GM19025 (cell line): Measurements from ENCODE around the gene SLC40A1.

ENCODE experiments used
- ATAC-seq: cut with Tn5 transposase; IDR thresholded peaks from one replicate; pipeline ENCODE4 v1.9.1; 2021; ENCODE audit warnings: mild to moderate bottlenecking, low read depth, moderate library complexity; ENCODE audit not compliant: unreplicated experiment

The SLC40A1 gene

DNA sequence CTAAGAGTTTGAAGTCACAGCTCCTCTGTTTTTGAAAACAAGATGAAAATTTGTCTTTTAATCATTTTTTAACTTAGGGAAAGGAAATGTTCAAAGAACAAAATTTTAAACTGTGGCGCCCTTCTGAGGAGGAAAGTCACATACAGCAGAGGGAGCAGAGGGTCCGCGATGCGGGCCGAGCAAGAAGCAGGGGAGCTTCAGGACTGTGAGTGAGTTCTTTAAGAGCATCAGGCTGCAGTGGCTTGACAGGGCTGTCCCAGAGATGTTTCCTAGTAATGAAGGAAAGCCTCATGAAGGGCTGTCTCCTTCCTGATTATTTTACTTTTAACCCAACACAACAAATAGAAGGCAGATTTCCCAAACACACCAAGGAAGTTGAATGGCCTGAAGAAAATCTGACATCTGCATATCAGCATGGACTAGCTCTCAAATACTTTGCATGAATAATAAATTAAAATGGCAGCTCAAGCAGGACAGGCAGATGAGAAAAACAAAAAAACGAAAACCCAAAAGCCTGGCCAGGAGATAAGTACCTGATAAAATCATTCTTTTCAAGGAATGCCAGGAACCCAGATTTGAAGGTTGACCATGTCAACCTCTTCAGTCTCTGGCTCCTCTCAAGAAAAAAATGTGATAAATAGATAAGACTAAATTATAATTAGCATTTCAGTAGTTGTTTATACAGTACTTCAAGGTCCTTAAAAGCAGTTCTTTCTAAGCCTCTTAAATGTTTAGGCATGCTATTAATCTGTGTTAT, 60.8 kb downstream of the SLC40A1 start:
- ATAC-seq = no peak

GRCh38 chr2:189517847-189518535, 62.6 kb downstream of the SLC40A1 start:
- ATAC-seq = no peak

GRCh38 chr2:189516546-189516945, 64.0 kb downstream of the SLC40A1 start:
- ATAC-seq = no peak

- ATAC-seq = no peak
Observed at GRCh38 chr2:189515264-189515663, 65.3 kb downstream of the SLC40A1 start.

GRCh38 chr2:189514104-189514503, 66.5 kb downstream of the SLC40A1 start:
- ATAC-seq = no peak

DNA sequence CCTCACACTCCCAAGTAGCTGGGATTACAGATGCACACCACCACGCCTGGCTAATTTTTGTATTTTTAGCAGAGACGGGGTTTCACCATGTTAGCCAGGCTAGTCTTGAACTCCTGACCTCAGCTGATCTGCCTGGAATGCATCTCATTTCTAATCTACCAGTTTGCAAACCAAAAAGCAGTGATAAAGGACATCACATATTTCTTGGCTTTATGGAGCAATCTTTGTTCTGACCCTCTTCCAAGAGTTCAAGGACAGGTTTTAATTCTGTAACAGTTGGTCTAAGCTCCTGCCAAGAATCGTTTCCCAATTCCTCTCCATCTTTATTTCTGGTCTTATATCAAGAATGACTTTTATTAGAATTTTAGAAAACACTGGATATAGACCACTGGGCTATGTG, 67.7 kb downstream of the SLC40A1 start:
- no peak for ATAC-seq

DNA sequence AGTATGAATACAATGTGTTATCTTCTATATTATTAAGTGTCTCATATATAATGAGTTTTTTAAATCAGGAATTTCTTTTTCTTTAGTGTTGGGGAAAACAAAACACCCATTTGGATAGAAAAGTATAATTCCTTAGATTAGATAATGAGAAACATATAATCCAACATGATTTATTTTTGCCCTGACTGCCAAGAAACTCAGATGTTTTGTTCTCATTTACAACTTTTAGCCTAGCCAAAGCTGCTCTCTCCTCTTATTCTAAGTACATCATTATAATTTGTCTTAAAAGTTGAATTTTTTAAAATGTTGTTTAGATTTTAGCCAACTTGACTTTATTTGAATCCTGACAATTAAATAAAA, 68.6 kb downstream of the SLC40A1 start:
- ATAC-seq = no peak

DNA sequence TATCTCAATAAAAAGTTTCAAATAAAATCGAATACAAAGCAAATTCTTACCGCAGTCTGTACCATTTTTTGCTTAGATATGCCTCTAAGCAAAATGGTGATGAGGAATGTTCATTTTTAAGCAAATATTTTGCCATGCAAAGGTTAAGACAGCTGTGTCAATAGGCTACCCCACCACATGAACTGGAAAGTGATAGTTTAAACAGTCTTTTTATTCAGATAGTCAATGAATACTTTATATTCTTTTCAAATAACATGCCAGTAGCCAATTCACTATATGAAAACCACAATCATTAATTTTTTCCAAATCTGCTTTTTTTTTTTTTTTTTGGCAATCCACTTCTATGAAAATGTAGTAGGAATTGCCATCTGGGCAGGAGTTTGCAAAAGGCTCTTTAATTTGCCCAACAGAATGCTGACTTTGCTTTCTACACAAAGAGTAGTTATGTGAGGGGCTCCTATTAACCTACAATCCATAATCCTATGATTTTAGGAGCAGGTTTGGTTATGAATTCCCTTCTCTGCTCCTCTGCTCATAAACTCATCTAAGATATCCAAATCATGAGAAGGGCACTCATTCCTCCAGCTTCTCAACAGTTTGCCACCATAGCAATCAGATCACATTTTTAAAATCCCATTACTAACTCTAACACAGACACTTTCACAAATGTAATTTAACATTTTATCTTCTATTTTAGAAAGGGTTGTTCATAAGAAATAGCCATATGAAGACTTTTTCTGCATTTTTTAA, 69.2 kb downstream of the SLC40A1 start:
- ATAC-seq = no peak
